GM21576 (cell line): ENCODE measurements around the gene KIF15.
"Not testable (repeated sequence)": the region's sequence is repeated elsewhere in the genome, so short reads cannot be mapped to it uniquely, and the experiment has no call there.

ENCODE experiments used
- ATAC-seq: cut with Tn5 transposase; IDR thresholded peaks from one replicate; pipeline ENCODE4 v1.9.1; 2021; ENCODE audit warnings: mild to moderate bottlenecking, moderate library complexity; ENCODE audit not compliant: unreplicated experiment

KIF15 gene

GRCh38 chr3:44816334-44816733 lies 54.7 kb downstream of the KIF15 start:
- ATAC-seq, result not testable (repeated sequence)

DNA sequence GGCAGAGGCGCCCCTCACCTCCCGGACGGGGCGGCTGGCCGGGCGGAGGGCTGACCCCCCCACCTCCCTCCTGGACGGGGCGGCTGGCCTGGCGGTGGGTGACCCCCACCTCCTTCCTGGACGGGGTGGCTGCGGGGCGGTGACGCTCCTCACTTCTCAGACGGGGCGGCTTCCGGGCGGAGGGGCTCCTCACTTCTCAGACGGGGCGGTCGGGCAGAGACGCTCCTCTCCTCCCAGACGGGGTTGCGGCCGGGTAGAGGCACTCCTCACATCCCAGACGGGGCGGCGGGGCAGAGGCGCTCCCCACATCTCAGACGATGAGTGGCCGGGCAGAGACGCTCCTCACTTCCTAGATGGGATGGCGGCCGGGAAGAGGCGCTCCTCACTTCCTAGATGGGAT lies 59.6 kb downstream of the KIF15 start:
- not testable (repeated sequence) for ATAC-seq

DNA sequence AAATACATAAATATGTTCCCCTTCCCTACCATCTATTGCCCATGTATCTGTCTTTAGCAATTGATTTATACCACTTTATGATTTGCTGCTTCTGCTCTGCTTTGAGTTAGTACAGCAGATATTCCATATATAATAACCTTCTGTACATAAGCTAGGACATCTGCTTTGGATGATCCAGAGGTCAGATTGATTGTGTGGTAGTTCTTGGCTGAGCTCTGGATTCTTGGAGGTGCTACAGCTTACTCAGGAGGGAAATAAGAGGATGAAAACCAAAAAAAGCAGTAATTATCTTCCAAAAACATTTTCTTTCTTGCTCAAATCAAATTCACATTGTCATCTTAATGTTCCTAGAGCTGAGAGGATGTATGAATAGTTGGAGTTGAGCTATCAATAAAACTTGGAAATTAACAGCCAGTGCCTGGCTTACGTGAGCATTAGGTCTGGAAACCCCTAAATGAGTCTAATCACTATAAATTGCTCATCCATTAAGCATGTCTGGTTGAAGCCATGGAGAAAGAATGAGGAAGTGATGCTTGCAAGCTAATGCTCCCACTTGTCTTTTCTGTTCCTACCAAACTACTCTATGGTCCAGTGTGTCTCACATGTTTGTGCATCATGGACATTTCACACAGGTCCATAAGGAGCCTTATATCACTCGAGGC lies 63.8 kb downstream of the KIF15 start:
- no peak for ATAC-seq

GRCh38 chr3:44827196-44827595 lies 65.6 kb downstream of the KIF15 start:
- no peak for ATAC-seq

DNA sequence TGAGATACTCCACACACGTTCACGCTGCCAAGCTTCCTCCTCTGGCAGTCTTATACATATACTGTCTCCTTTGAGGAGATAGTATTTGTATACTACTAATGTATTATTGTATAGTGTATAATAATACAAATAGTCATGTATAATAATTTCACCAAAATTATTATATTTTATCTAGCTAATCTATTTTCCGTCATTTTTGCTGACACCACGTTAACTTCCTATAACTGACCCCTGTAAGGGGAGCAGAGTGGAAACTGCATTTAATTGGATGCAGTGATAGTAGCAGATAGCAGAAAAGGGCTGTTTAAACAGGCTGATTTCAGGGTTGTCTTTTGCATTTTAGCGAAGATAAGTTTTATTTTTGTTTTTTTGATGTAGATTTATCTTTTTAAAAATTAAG lies 69.6 kb downstream of the KIF15 start:
- ATAC-seq, result no peak

DNA sequence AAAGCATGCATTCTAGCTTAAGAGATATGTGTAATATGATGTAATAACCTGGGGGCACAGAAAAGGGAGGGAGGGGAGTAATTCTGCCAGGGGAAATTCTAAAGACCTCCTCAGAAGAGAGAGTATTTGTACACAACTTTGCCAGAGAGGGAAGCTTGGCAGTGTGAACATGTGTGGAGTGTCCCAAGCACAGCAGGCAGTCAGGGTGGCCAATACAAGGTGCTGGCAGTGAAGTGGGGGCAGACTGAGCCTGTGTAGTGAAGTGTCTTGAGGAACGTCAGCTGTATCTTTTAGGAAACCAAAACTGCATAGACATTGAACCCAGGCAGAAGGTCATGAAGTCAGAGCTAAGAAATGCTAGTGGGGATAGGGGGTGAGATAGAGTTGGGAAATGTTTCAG lies 70.4 kb downstream of the KIF15 start:
- no peak for ATAC-seq

DNA sequence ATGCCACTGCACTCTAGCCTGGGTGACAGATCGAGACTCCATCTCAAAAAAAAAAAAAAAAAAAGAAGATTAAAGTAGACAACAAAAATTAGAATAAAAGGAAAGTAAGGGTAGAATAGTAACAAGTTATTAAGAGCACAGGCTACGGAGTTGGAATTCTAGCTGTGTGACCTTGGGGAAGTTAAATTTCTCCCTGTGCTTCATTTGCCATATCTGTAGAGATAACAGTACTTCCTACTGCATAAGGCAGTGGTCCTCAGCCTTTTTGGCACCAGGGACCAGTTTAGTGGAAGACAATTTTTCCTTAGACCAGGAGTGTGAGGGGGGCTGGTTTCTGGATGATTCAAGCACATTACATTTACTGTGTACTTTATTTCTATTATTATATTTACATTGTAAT lies 71.4 kb downstream of the KIF15 start:
- ATAC-seq, result no peak

DNA sequence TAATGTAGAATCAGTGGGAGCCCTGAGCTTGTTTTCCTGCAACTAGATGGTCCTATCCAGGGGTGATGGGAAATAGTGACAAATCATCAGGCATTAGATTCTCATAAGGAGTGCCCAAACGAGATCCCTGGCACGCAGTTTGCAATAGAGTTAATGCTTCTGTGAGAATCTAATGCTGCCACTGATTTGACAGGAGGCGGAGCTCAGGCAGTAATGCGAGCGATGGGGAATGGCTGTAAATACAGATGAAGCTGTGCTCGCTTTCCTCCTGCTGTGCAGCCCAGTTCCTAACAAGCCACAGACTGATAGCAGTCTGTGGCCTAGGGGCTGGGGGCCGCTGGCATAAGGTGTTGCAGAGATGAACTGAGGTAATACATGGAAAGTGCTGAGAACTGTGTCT lies 71.8 kb downstream of the KIF15 start:
- no peak for ATAC-seq

- ATAC-seq, result no peak
Observed at GRCh38 chr3:44835684-44836083, 74.1 kb downstream of the KIF15 start.

- no peak for ATAC-seq
Observed at GRCh38 chr3:44842376-44842775, 80.8 kb downstream of the KIF15 start.

GRCh38 chr3:44845528-44846520 lies 84.2 kb downstream of the KIF15 start:
- ATAC-seq, result no peak

DNA sequence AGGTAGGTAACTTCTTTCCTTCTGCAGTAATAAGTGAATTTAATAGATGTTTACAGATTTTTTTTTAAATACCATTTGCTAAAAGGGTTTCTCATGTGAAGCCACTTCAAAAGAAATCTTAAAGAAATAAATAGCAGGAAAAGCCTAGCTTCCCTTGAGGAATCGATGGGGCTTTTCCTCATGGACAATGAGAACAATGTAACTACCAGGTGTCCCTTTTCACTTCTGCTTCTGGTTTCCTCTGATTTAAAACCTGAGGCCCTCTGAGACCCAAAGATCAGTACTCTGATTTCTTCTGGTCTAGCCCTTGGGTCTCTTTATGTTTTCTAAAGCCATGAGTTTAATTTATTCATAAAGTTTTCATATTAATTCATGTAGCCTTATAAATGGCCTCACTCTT lies 87.0 kb downstream of the KIF15 start:
- ATAC-seq, result no peak

- not testable (repeated sequence) for ATAC-seq
Observed at GRCh38 chr3:44856663-44857062, 95.1 kb downstream of the KIF15 start.

DNA sequence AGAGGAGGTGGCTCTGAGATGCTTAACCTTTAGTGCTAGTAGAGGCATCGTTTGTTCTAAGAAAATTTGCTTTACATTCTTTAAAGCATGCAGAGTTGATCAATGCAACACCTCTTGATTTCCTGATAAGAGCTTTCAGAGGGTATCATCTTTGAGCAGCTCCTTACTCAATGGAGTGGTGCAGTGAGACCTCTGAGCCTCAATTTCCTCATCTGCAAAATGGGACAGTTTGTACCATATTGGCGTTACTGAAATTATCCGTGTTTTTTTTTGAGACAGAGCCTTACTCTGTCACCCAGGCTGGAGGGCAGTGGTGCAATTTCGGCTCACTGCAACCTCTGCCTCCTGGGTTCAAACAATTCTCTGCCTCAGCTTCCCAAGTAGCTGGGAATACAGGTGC lies 98.5 kb downstream of the KIF15 start:
- no peak for ATAC-seq

DNA sequence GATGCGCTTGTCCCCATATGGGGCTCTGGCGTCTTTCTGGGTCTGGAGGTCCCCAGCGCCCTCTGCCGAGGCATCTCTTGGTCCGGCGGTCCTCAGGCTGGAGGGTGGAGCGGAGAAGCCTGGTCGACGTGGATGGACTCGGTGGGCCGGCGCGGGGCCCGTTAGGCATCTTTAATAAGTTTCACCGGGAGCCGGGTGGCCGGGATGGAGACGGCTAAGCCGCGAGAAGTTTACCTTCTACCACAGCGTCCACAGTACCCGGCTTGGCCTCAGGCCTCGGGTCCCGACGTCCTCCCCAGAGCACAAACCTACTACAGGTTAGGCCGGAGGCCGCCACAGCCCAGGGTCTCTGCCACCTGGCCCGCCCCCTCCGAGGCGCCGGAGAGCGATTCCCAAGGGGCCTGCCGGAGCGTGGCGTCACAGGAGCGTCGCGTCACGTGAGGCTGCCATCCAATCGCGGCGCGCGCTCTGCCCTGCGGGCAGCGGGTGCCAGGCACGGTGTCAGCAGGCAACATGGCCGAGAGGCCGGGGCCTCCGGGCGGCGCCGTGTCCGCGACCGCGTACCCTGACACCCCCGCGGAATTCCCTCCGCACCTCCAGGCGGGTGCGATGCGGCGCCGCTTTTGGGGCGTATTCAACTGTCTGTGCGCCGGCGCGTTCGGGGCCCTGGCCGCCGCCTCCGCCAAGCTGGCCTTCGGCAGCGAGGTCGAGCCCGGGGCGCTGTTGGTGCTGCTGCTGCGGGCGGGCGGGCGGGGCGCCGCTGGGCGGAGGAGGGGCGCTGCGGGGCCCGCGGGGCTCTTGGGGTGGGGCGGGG lies 100.0 kb downstream of the KIF15 start, which contains the start of gene TMEM42:
Gene TMEM42 (plus strand): TSS at position 501 of the 814 bp plus-strand sequence. CDS start 13 bp downstream, at position 514.
- ATAC-seq, result peak; percentile 90

DNA sequence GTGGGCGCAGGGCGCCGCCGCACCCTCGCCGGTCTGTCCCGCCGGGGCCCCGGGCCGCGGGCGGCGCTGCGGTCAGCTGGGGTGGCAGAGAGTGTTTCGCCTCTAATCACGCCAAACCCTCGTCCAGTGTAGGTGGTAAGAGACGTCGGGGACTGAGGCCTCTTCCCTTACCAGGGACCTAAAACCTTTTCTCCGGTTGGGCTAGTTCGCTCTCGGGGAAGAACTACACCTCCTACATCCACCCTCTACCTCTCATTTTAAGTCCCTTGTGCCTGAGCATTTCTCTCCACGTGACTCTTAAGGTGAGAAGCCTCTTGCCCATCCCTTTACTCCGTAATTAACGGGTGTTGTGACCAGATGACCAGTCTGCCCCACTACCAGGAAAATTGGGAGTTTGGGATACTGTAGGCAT lies 100.6 kb downstream of the KIF15 start:
- peak; percentile 29 for ATAC-seq

- no peak for ATAC-seq
Observed at GRCh38 chr3:44865272-44866035, 103.9 kb downstream of the KIF15 start.

GRCh38 chr3:44867421-44868111 lies 106.0 kb downstream of the KIF15 start:
- no peak for ATAC-seq

DNA sequence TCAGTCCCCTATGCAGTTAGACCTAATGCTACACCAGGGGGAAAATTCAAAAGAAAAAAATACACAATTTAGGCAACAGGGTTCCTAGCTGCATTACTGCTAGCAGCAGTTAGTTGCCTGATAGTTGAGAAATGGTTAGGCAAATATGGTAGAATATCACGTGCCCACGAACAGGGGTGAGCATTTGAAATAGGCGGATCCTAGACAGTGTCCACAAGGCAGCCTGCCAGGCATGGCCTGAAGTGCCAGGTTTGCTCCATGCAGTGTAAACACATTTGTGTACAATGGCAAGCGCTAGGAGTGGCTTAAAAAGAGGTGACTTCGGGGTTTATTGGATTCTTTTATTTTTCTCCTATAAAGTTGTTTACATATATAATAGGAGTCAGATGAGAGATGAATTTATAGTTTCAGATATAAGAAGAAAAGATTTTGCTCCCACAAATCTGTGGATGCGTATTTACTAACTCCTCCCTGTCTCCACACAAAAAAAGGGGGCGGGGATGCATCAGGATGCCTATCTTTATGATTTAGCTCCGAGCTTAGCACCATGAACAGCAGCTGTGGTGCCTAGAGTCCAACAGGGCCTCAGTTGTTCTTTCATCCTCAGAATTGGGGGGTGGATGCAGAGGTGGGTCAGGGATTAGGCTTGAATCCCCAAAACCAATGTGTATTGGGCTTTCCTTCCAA lies 108.9 kb downstream of the KIF15 start:
- no peak for ATAC-seq
